Astrocyte (in vitro differentiated cells and primary cell): Measurements from ENCODE around the gene P4HA1. TPM values are rescaled to one million over a fixed set of nuclear protein-coding genes. Genes with fewer than 3 reads are reported as not detected.

Experiments used
- DNase-seq: peaks from one replicate; pipeline ENCODE4 v3.0.0-alpha.2; 2010; ENCODE audit warnings: low read depth
- FAIRE-seq: peaks from 2 replicates; lab custom pipeline; 2011; peaks lifted over from hg19 to GRCh38; lab: Jason Lieb, UNC
- H2AFZ ChIP-seq: 2 replicates; pipeline ENCODE4 v1.6.0; 2012; ENCODE audit warnings: low read depth, low read length, inconsistent platforms
- H3K27ac ChIP-seq: 2 replicates; pipeline ENCODE4 v1.5.1; 2011; ENCODE audit warnings: low read depth, low read length, inconsistent platforms
- H3K27me3 ChIP-seq: 2 replicates; pipeline ENCODE4 v1.6.0; 2011; ENCODE audit warnings: low read length, inconsistent platforms; ENCODE audit not compliant: insufficient read depth
- H3K36me3 ChIP-seq: 2 replicates; pipeline ENCODE4 v1.5.1; 2011; ENCODE audit warnings: low read length, inconsistent platforms; ENCODE audit not compliant: insufficient read depth
- H3K4me1 ChIP-seq: 2 replicates; pipeline ENCODE4 v1.5.1; 2011; ENCODE audit warnings: low read length, inconsistent platforms; ENCODE audit not compliant: insufficient read depth
- H3K4me2 ChIP-seq: 2 replicates; pipeline ENCODE4 v1.6.0; 2012; ENCODE audit warnings: low read length, inconsistent platforms
- H3K4me3 ChIP-seq: 2 replicates; pipeline ENCODE4 v1.5.1; 2011; ENCODE audit warnings: low read depth, mild to moderate bottlenecking, low read length, inconsistent platforms; ENCODE audit not compliant: insufficient read depth
- H3K79me2 ChIP-seq: 2 replicates; pipeline ENCODE4 v1.6.0; 2012; ENCODE audit warnings: mild to moderate bottlenecking, low read length, inconsistent platforms; ENCODE audit not compliant: insufficient read depth
- H3K9ac ChIP-seq: 2 replicates; pipeline ENCODE4 v1.6.0; 2012; ENCODE audit warnings: mild to moderate bottlenecking, low read length, inconsistent platforms
- H3K9me3 ChIP-seq: 2 replicates; pipeline ENCODE4 v1.5.1; 2012; ENCODE audit warnings: low read depth, mild to moderate bottlenecking, low read length, inconsistent platforms; ENCODE audit not compliant: insufficient read depth
- H4K20me1 ChIP-seq: 2 replicates; pipeline ENCODE4 v1.6.0; 2012; ENCODE audit warnings: low read length, inconsistent platforms; ENCODE audit not compliant: insufficient read depth
- H3K27ac Mint-ChIP-seq: one replicate; pipeline ENCODE4 v1.8.0; 2021; ENCODE audit warnings: mild to moderate bottlenecking, mixed read lengths; ENCODE audit not compliant: unreplicated experiment
- H3K27me3 Mint-ChIP-seq: one replicate; pipeline ENCODE4 v1.8.0; 2021; ENCODE audit warnings: low read depth, mixed read lengths; ENCODE audit not compliant: unreplicated experiment
- H3K36me3 Mint-ChIP-seq: one replicate; pipeline ENCODE4 v1.8.0; 2021; ENCODE audit warnings: low read depth, mixed read lengths; ENCODE audit not compliant: unreplicated experiment
- H3K4me1 Mint-ChIP-seq: one replicate; pipeline ENCODE4 v1.8.0; 2021; ENCODE audit warnings: low read depth, mixed read lengths; ENCODE audit not compliant: unreplicated experiment
- H3K4me3 Mint-ChIP-seq: one replicate; pipeline ENCODE4 v1.8.0; 2021; ENCODE audit warnings: mild to moderate bottlenecking, moderate library complexity, mixed read lengths; ENCODE audit not compliant: unreplicated experiment
- H3K9me3 Mint-ChIP-seq: one replicate; pipeline ENCODE4 v1.8.0; 2021; ENCODE audit warnings: mild to moderate bottlenecking, mixed read lengths; ENCODE audit not compliant: unreplicated experiment
- EZH2 ChIP-seq: IDR thresholded peaks from 2 replicates; pipeline ENCODE4 v1.6.1; 2012; ENCODE audit warnings: mild to moderate bottlenecking, low read length, inconsistent platforms; ENCODE audit not compliant: insufficient read depth
- total RNA-seq: library from RNA; stranded (reverse); gene quantifications from 2 replicates; pipeline ENCODE4 v1.2.1, GENCODE V29; 2021
- TF ChIP-seq, protein P1 (sequence below): IDR thresholded peaks from 2 replicates; pipeline ENCODE4 v1.5.1; 2011; ENCODE audit warnings: low read depth, mild to moderate bottlenecking, inconsistent platforms, low read length, moderate library complexity; ENCODE audit not compliant: insufficient read depth

P4HA1 gene
- total RNA-seq, 1 donor from 2014 or later: 244 TPM

DNA sequence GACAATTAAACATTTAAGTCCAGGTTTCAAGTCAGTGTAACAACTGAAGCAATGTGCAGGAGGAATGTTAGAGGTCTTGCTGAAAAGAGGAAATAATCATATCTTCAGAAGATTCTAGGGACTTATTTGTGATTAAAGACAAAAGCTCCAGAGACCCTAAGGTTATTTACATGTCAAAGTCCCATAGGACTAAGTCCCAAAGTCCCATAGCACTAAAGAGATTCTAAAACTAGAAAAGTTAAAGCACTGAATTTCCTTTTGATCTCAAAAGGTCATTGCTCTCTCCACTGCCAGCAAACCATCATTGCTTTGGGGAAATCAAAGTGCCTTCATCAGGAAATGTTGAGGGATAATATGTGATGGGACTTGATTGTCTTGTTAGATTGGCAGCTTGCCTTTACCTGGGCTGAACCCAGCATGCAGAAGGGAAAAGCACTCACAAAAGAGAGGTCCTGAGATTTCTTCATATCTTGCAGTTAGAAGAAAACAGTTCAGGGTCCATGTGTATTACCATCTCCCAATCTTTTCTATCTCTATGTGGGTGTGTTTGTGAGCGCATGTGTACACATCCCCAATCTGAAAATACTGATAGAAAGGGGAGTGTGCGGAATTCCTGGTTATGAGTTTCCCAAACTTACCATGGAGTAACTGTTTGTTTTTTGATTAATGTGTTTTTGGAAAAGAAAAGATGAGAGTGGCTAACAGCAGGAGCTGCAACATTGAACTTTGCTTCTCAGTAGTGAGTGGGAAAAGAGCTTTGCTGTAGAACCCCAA, 35.4 kb upstream of the P4HA1 start:
- H3K36me3 Mint-ChIP-seq: peaks cover 7% of the 10 kb centered on the region
- H3K36me3 ChIP-seq: peaks cover 55% of the 10 kb centered on the region
- no peak overlapping the region for H3K27ac ChIP-seq
- DNase-seq (no peak), FAIRE-seq (no peak)
- H3K4me1 ChIP-seq: no peaks in the 10 kb centered on the region
- H3K4me3 ChIP-seq: no peak overlapping the region
- no peak overlapping the region for H3K9ac ChIP-seq
- no peaks in the 10 kb centered on the region for H3K9me3 ChIP-seq
- no peaks in the 10 kb centered on the region for H3K4me1 Mint-ChIP-seq
- H3K9me3 Mint-ChIP-seq: no peaks in the 10 kb centered on the region
- H3K27me3 ChIP-seq: no peaks in the 10 kb centered on the region
- no peak overlapping the region for H3K4me2 ChIP-seq
- no peaks in the 10 kb centered on the region for H3K79me2 ChIP-seq
- no peak overlapping the region for H3K4me3 Mint-ChIP-seq
- H2AFZ ChIP-seq: no peak overlapping the region
- H3K27me3 Mint-ChIP-seq: no peaks in the 10 kb centered on the region
- H3K27ac Mint-ChIP-seq: no peak overlapping the region
- H4K20me1 ChIP-seq: no peaks in the 10 kb centered on the region
- TF ChIP-seq, protein P1, sequence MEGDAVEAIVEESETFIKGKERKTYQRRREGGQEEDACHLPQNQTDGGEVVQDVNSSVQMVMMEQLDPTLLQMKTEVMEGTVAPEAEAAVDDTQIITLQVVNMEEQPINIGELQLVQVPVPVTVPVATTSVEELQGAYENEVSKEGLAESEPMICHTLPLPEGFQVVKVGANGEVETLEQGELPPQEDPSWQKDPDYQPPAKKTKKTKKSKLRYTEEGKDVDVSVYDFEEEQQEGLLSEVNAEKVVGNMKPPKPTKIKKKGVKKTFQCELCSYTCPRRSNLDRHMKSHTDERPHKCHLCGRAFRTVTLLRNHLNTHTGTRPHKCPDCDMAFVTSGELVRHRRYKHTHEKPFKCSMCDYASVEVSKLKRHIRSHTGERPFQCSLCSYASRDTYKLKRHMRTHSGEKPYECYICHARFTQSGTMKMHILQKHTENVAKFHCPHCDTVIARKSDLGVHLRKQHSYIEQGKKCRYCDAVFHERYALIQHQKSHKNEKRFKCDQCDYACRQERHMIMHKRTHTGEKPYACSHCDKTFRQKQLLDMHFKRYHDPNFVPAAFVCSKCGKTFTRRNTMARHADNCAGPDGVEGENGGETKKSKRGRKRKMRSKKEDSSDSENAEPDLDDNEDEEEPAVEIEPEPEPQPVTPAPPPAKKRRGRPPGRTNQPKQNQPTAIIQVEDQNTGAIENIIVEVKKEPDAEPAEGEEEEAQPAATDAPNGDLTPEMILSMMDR: no peak
- no peak for TF ChIP-seq EZH2

DNA sequence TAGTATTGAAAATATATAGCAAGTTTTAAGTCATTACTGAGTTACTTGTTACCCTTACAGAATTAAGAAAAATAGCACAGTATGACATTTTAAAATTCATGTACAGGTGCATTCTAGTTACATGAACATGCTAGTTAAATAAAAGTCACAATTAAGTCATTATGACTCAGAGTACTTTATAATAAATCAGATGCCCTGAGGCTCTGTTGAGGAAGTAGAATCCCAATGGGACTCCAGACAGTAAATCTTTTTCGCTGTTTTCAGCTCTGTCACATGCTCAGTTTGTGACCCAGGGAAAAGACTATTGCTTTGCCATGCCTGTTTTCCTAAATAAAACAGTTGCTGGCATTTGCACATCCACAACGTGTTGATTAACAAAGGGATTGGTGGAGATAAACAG, 34.6 kb upstream of the P4HA1 start:
- Mint-ChIP-seq H3K4me3 (no peak overlapping the region), H3K27ac (no peak overlapping the region), H3K36me3 (peaks cover 13% of the 10 kb centered on the region), H3K27me3 (no peaks in the 10 kb centered on the region), H3K9me3 (no peaks in the 10 kb centered on the region), H3K4me1 (no peaks in the 10 kb centered on the region)
- no peak for TF ChIP-seq EZH2
- TF ChIP-seq, protein P1: no peak
- Histone ChIP-seq H4K20me1 (peaks cover 6% of the 10 kb centered on the region), H3K36me3 (peaks cover 51% of the 10 kb centered on the region), H3K79me2 (no peaks in the 10 kb centered on the region), H3K4me1 (no peaks in the 10 kb centered on the region), H3K9me3 (no peaks in the 10 kb centered on the region), H3K27ac (no peak overlapping the region), H3K4me3 (no peak overlapping the region), H3K4me2 (no peak overlapping the region), H3K9ac (no peak overlapping the region), H2AFZ (no peak overlapping the region), H3K27me3 (no peaks in the 10 kb centered on the region)
- no peak for DNase-seq
- FAIRE-seq: no peak

- Histone ChIP-seq H4K20me1 (peaks cover 6% of the 10 kb centered on the region), H2AFZ (no peak overlapping the region), H3K9me3 (no peaks in the 10 kb centered on the region), H3K27ac (no peak overlapping the region), H3K4me3 (no peak overlapping the region), H3K9ac (no peak overlapping the region), H3K4me2 (no peak overlapping the region), H3K4me1 (no peaks in the 10 kb centered on the region), H3K79me2 (no peaks in the 10 kb centered on the region), H3K36me3 (peaks cover 16% of the 10 kb centered on the region), H3K27me3 (no peaks in the 10 kb centered on the region)
- Mint-ChIP-seq H3K4me3 (no peak overlapping the region), H3K27ac (no peak overlapping the region), H3K4me1 (no peaks in the 10 kb centered on the region), H3K27me3 (no peaks in the 10 kb centered on the region), H3K9me3 (no peaks in the 10 kb centered on the region), H3K36me3 (peaks cover 19% of the 10 kb centered on the region)
- no peak for DNase-seq
- TF ChIP-seq, protein P1: no peak
- TF ChIP-seq EZH2: no peak
- FAIRE-seq: no peak
Measured at GRCh38 chr10:73126343-73126742, 29.7 kb upstream of the P4HA1 start.
